HTR-8/SVneo (cell line): ENCODE results near the gene RNF141.
A peak's percentile ranks its signal among the peaks of the same experiment; 100 is the strongest.

Source experiments
- DNase-seq: peaks from one replicate; pipeline ENCODE4 v3.0.0; 2011; ENCODE audit warnings: low spot score, mixed read lengths; ENCODE audit not compliant: insufficient read length
- FAIRE-seq: peaks from 2 replicates; lab custom pipeline; 2011; peaks lifted over from hg19 to GRCh38; lab: Jason Lieb, UNC

Gene RNF141

DNA sequence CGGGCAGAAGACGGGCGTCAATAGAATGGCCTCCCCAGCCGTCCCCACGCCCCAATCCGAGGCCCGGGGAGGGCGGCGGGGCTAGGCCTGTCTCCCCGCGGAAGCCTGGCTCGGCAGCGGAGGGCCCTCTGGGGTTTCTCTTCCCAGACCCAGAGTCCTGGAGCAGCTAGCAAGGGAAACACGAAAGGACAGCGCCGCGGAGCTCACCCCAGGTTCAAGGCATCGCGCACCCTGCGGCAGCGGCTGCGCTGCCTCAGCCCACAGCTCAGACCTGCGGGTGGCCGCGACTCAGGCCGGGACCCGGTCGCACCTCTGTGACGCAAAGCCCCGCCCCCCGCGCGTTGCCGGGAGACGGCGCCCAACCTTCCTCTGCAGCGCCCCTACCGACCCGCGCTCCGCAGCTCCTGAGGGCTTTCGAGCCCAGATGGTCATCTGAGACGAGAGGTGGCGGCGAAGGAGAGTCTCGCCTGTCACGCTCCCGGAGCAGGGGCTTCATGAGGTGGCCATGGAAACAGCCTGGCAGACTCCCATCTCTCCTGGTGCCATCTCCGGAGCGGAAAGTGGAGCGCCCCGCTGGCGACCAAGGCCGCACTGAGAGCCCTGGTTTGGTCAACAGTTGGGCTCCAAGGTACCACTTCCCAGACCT is at the start of gene RNF141:
RNF141 (minus strand) TSS at position 273 of the 646 bp plus-strand sequence. CDS start 7,029 bp downstream, outside the sequence.
- DNase-seq (peak; percentile 93), FAIRE-seq (peak; percentile 87)

- DNase-seq (no peak), FAIRE-seq (no peak)
These were observed 49.4 kb upstream of the RNF141 start for GRCh38 chr11:10590218-10590915.

DNA sequence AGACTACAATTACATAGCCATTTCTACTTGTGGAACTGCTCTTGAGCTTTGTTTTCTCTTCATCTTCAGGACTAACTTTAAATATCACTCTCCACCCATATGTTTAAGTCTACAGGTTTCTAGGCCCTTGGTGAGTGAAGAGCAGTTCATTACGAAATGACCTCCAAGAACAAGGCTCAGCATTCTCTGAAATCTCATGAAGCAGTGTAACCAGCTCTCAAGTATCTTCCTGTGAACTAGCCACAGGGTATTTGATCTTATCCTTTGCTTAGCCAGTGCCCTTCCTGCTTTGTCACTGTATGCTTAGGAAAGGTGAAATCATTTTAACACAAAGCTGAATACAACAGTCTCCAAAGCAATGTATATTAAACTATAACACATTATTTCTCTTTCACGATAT is 47.9 kb upstream of the RNF141 start:
- DNase-seq (no peak), FAIRE-seq (no peak)

DNA sequence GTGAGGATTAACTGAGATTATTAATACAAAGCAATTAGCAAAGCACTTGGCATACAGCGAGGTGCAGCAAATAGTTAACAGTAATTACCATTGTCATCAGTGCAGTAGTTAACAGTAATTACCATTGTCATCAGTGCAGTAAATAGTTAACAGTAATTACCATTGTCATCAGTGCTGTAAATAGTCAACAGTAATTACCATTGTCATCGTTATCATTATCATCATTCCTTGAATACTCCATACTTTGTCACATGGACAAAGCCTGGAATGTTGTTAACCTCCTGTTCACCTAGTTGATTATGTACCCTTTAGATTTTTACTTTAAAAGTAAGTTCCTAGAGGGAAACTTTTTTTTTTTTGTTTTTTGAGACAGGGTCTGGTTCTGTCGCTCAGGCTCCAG is 47.0 kb upstream of the RNF141 start:
- FAIRE-seq = no peak
- no peak for DNase-seq

DNA sequence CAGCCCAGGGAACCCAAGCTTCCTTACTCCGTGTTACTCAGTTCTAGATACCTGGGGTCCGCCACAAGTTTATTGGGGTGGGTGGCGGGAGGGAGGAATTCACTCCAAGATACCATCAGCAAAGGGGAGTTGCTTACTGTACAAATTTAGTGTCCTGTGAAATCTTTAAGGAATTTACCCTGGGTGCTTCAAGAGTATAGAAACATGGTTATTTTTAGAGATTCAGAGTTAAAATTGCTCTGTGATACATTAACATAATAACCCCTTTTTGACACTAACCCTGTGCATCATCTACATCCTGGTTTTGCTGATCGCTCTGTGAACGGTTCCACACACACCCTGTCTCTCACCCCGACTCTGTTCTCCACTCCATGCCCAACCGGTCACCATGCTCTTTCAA is 46.4 kb upstream of the RNF141 start:
- DNase-seq = no peak
- no peak for FAIRE-seq

DNA sequence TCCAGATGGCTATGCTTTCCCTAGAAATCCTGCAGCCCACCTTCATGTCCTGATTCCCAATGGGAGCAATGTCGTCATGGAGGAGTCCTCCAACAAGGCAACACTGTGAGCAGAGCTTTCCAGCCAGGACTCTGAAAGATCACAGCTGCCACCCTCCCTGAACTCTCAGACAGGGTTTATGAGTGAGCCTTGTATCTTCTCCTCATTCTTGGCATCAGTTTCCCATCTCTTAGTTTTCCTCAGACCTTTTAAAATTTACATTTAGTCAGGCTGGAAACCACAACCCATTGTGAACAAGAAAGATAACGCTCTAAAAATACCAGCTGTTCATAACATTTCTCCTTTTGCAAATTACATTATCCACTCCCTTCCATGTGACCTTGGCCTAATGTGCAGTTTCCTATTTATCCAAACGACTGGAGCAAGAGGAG is 43.1 kb upstream of the RNF141 start:
- DNase-seq (no peak), FAIRE-seq (no peak)

DNA sequence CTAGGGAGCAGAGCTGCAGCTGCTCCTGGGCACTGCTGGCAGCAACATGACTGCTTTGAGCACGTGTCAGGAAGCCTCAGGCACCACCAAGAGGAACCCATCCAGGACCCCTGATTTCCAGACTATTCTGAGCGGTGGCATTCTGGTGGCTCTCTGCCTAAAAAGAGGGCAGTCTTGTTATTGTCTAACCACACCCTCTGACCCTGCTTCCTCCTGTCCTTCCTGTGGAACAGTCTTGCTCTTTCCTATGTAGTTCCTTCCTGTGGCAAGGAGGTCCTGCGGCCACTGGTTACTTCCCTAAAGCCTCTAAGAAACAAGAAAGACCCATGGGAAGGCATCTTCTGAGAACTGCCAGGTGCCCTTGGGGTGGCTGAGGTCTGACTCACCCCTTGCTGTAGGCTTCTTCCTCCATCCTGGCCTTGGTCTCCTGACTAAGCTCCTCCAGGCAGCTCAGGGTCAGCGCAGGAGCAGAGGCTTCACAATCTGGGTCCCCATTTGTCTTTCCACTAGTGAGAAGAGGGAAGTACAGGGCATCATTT is 40.6 kb upstream of the RNF141 start:
- FAIRE-seq (no peak), DNase-seq (no peak)

- FAIRE-seq (no peak), DNase-seq (no peak)
These were observed 39.6 kb upstream of the RNF141 start for GRCh38 chr11:10580623-10581022.

GRCh38 chr11:10579700-10580099 is 38.7 kb upstream of the RNF141 start:
- FAIRE-seq = no peak
- no peak for DNase-seq

- no peak for FAIRE-seq
- no peak for DNase-seq
These were observed 35.0 kb upstream of the RNF141 start for GRCh38 chr11:10576035-10576398.

DNA sequence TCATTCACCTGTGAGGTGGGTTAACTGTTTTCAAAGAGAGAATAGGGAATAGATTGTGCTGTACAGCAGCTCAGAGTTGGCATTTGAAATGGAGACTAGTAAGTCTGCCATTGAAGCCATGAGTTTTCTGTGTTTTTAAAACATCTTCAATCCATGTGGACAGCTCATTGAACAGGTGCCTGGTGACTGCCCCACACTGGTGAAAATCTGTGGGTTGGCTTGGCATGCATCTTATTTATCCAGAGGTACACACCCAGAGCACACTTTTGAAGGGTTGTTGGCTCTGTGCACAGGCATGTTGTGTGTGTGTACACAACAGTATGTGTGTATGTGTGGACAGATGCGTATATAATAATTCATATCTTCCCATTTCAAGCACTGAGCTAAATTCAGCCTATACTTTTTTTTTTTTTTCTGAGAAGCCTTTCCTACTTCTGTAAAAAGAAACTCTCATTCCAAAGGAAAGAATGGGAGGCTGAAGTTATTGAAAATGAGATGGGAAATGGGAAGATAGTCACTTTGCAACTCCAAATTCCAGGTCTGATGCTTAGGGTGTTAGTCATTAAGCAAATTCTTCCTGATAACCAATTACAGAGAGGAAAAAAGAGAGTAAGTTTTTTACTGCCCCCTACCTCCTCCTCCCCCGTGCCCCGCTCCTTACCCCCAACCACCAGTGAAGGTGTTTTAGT is 34.5 kb upstream of the RNF141 start:
- no peak for DNase-seq
- FAIRE-seq = no peak

- no peak for FAIRE-seq
- no peak for DNase-seq
These were observed 32.6 kb upstream of the RNF141 start for GRCh38 chr11:10573556-10573955.

DNA sequence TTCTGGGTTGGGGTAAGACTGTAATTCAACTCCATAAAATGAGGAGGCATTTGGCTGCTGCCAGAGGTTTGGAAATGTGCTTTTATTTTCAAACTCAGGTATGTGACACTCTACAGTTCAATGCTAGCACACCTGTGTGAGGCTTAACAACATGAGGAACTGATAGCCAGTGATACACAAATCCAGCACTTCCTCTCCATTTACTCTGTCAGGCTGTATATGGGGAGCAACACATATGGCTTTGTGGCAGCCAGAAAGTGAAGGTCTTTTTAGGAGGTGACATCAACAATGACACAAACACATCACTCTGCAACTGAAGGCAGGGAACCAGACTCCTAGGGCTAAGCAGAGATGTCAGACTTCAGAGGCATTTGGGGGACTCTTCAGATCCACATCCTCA is 32.0 kb upstream of the RNF141 start:
- FAIRE-seq = no peak
- DNase-seq = no peak

DNA sequence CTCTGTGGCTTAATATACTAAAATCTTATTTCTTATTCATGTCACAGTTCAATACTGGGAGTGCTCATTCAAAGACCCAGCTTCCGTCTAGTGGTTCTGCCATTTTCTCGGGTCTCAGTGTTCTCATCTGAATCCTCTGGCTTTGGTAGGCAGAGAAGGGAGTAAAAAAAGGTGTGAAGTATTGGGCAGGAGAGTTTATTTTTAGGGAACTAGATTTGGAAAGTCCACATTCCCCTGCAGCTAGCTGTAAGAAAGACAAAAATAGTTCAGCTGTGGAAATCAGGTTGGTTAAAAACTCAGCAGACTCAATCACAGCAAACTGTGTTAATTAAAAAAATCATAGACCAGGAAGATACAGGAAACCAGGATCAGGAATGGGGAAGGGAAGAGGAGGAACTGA is 31.5 kb upstream of the RNF141 start:
- DNase-seq (no peak), FAIRE-seq (no peak)

GRCh38 chr11:10568486-10568941 is 27.5 kb upstream of the RNF141 start, which contains the start of gene LYVE1:
Gene LYVE1 (minus strand): TSS chr11:10568665. CDS start chr11:10568532, 133 bp downstream.
- DNase-seq = no peak
- no peak for FAIRE-seq

DNA sequence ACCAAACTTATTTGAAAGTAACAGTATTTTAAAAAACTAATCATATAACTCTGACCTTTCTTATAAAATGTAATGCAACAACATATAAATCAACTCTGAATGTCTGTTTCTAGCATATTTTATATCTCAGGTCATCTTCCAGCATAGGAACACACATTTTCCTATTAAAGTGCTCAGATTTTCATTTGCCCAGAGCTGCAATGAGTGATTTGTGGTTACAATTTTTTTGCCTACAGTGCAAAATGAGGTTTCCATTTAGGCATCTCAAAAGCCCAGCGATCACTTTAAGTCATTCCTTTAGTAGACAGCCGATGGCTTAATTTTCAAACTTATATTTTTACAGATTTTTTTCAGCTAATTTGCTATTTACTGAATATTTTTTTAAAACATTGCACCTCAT is 26.5 kb upstream of the RNF141 start:
- DNase-seq (no peak), FAIRE-seq (no peak)

DNA sequence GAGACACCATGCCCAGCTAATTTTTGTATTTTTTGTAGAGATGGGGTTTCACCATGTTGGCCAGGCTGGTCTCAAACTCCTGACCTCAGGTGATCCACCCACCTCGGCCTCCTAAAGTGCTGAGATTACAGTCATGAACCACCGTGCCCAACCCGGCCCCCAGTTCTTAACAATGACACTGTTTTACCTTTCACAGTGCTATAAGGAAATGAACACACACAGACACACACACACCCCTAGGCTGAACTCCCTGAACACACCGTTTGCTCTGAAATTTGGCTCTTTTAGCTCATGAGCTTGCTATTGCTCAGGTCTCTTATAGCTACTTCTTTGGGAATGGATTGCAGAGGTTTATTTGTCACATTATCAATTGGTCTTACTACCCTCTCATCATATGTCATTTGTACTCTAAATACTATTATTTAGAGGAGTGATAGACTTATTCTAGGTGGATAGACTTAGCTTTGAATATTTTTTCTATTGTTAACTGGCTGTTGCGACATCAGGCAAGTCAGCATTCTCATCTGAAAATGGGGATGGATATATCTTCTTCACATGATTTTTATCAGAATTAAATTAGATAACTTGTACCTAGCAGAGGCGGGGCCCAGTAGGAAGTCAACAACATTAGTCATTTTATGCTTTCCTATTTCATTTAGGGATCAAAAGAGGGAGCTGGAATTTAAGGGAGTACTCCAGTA is 25.4 kb upstream of the RNF141 start:
- FAIRE-seq = no peak
- DNase-seq = no peak

DNA sequence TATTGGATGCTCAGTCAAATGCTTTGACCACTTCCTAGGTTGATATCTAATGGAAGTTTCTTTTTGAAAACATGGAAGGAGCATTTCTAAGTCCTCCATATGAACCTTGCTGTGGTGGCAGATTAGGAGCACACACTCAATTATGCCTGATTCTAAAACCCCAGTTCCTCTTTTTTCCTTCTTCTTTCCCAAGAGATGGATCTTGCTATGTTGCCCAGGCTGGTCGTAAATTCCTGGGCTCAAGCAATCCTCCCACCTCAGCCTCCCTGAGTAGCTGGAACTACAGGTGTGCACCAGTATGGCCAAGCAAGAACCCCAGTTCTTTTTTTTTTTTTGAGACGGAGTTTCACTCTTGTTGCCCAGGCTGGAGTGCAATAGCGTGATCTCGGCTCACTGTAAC is 24.5 kb upstream of the RNF141 start:
- no peak for DNase-seq
- no peak for FAIRE-seq

DNA sequence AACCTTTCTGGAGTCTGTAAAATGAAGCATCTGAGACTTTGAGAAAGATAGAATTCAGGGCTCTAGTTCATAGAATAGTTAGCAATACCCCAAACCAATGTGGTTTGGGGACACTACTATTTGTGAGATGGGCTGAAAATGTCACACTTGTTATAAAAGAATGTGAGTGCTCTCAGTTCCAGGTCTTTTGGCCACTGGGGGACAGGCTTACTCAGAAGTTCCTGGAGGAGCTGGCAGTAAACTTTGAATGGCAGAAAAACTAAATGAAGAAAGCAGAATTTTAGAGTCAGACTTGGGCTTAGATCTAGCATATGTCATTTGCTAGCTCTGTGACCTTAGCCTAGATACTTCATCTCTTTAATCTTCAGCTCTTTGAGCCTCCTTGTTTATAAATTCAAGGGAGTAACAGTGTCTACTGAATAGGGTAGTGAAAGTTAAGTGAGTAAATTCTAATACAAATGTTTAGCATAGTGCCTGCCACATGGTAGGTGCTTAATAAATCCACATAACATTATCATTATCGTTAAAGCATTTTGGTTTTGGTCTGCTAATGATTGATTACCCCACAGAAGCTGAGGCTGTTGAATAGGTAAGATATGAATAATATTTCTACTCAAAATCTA is 23.8 kb upstream of the RNF141 start:
- FAIRE-seq (no peak), DNase-seq (no peak)

- FAIRE-seq (no peak), DNase-seq (no peak)
These were observed 23.0 kb upstream of the RNF141 start for GRCh38 chr11:10564030-10564429.
